ENCODE data around the gene OTULIN. TPM values are rescaled to one million over a fixed set of nuclear protein-coding genes. Genes with fewer than 3 reads are reported as not detected.

OTULIN gene
- total and polyA plus RNA-seq, 2 experiments from 2014 or later: 24.3 to 43.9 TPM

DNA sequence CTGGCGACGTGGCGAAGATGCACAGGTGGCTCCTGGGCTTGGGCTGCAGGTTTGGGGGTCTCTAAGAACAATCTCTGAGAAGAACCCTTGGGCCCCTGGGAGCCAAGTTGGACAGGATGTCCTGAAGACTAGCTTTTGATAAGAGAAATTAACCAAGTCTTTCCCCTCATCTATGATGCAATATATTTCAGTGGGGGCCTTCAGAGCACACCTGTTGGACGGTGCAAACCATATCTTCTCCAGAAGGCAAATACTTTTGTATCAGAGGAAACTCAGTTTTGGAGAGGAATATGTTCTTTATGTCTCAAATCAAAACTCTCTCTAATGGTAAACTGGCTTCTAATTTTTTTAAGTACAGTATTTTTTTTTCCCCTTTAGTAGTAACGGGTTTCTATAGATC is 28.6 kb downstream of the OTULIN start (continued):
- TF ChIP-seq, protein P1, sequence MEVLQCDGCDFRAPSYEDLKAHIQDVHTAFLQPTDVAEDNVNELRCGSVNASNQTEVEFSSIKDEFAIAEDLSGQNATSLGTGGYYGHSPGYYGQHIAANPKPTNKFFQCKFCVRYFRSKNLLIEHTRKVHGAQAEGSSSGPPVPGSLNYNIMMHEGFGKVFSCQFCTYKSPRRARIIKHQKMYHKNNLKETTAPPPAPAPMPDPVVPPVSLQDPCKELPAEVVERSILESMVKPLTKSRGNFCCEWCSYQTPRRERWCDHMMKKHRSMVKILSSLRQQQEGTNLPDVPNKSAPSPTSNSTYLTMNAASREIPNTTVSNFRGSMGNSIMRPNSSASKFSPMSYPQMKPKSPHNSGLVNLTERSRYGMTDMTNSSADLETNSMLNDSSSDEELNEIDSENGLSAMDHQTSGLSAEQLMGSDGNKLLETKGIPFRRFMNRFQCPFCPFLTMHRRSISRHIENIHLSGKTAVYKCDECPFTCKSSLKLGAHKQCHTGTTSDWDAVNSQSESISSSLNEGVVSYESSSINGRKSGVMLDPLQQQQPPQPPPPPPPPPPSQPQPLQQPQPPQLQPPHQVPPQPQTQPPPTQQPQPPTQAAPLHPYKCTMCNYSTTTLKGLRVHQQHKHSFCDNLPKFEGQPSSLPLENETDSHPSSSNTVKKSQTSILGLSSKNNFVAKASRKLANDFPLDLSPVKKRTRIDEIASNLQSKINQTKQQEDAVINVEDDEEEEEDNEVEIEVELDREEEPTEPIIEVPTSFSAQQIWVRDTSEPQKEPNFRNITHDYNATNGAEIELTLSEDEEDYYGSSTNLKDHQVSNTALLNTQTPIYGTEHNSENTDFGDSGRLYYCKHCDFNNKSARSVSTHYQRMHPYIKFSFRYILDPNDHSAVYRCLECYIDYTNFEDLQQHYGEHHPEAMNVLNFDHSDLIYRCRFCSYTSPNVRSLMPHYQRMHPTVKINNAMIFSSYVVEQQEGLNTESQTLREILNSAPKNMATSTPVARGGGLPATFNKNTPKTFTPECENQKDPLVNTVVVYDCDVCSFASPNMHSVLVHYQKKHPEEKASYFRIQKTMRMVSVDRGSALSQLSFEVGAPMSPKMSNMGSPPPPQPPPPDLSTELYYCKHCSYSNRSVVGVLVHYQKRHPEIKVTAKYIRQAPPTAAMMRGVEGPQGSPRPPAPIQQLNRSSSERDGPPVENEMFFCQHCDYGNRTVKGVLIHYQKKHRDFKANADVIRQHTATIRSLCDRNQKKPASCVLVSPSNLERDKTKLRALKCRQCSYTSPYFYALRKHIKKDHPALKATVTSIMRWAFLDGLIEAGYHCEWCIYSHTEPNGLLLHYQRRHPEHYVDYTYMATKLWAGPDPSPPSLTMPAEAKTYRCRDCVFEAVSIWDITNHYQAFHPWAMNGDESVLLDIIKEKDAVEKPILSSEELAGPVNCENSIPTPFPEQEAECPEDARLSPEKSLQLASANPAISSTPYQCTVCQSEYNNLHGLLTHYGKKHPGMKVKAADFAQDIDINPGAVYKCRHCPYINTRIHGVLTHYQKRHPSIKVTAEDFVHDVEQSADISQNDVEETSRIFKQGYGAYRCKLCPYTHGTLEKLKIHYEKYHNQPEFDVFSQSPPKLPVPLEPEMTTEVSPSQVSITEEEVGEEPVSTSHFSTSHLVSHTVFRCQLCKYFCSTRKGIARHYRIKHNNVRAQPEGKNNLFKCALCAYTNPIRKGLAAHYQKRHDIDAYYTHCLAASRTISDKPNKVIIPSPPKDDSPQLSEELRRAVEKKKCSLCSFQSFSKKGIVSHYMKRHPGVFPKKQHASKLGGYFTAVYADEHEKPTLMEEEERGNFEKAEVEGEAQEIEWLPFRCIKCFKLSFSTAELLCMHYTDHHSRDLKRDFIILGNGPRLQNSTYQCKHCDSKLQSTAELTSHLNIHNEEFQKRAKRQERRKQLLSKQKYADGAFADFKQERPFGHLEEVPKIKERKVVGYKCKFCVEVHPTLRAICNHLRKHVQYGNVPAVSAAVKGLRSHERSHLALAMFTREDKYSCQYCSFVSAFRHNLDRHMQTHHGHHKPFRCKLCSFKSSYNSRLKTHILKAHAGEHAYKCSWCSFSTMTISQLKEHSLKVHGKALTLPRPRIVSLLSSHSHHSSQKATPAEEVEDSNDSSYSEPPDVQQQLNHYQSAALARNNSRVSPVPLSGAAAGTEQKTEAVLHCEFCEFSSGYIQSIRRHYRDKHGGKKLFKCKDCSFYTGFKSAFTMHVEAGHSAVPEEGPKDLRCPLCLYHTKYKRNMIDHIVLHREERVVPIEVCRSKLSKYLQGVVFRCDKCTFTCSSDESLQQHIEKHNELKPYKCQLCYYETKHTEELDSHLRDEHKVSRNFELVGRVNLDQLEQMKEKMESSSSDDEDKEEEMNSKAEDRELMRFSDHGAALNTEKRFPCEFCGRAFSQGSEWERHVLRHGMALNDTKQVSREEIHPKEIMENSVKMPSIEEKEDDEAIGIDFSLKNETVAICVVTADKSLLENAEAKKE (CRISPR knock-in tag; IDR thresholded peaks at IDR 0.05): no peak
- TF ChIP-seq ZNF331 (CRISPR knock-in tag; IDR thresholded peaks at IDR 0.05; ENCODE audit: low read depth): no peak

DNA sequence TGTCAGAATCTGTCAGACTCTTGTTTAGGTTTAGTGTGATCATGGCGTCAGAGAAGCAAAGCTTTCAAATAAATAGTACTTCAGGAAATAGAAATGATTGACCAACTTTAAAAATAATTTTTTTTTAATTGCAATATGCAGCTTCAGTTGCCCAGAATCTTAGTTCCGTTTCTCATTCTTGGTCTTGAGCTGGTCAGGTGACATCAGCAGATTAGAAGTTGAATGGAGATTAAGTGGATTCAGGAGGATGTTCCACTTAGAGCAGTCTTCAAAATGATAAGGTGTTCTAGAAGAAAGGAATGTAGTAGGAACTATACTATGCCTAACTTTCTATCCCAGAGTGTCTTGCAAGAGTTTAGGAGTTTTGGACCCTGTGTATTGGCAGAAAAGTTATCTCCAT is 30.6 kb downstream of the OTULIN start:
- no peak overlapping the region for H3K27ac ChIP-seq (ENCODE audit: low read depth)
- DNase-seq (ENCODE audit: low spot score) (no peak), ATAC-seq (no peak)
- no peaks in the 10 kb centered on the region for H3F3A ChIP-seq (replicated peaks; ENCODE audit: low read depth)
- no peaks in the 10 kb centered on the region for H3K27me3 ChIP-seq (ENCODE audit: insufficient read depth)
- H3K4me2 ChIP-seq: no peak overlapping the region; the same call in 1 of the 2 replicates
- H4K20me1 ChIP-seq (replicated peaks; ENCODE audit: insufficient read depth): peaks cover 3% of the 10 kb centered on the region; the same call in 1 of the 2 replicates
- peaks cover 50% of the 10 kb centered on the region for H3K36me3 Mint-ChIP-seq (ENCODE audit: low read depth)
- H3K9me2 ChIP-seq (ENCODE audit: insufficient read depth): 0 out of 2 replicates have a peak, but pooled peaks cover 5% of the 10 kb centered on the region
- peak overlapping the region; percentile 91; the same call in 1 of the 2 replicates for H3K27ac Mint-ChIP-seq
- H3K79me2 ChIP-seq (replicated peaks; ENCODE audit: insufficient read depth): no peaks in the 10 kb centered on the region; the same call in 1 of the 2 replicates
- H3K4me1 ChIP-seq (ENCODE audit: insufficient read depth): peaks cover 15% of the 10 kb centered on the region
- H3K27me3 Mint-ChIP-seq (ENCODE audit: insufficient read depth, low read depth, poor library complexity): peaks cover 2% of the 10 kb centered on the region
- H2AFZ ChIP-seq: no peak overlapping the region
- peaks cover 21% of the 10 kb centered on the region; the same call in 1 of the 2 replicates for H3K36me3 ChIP-seq (ENCODE audit: insufficient read depth)
- H3K4me1 Mint-ChIP-seq: peaks cover 20% of the 10 kb centered on the region
- no peak overlapping the region for H3K4me3 Mint-ChIP-seq
- H3K4me3 ChIP-seq: no peak overlapping the region
- no peaks in the 10 kb centered on the region for H3K9me3 Mint-ChIP-seq
- no peak for TF ChIP-seq EZH2 (IDR thresholded peaks at IDR 0.05; ENCODE audit: low read depth, unreplicated experiment)
- TF ChIP-seq, protein P2, sequence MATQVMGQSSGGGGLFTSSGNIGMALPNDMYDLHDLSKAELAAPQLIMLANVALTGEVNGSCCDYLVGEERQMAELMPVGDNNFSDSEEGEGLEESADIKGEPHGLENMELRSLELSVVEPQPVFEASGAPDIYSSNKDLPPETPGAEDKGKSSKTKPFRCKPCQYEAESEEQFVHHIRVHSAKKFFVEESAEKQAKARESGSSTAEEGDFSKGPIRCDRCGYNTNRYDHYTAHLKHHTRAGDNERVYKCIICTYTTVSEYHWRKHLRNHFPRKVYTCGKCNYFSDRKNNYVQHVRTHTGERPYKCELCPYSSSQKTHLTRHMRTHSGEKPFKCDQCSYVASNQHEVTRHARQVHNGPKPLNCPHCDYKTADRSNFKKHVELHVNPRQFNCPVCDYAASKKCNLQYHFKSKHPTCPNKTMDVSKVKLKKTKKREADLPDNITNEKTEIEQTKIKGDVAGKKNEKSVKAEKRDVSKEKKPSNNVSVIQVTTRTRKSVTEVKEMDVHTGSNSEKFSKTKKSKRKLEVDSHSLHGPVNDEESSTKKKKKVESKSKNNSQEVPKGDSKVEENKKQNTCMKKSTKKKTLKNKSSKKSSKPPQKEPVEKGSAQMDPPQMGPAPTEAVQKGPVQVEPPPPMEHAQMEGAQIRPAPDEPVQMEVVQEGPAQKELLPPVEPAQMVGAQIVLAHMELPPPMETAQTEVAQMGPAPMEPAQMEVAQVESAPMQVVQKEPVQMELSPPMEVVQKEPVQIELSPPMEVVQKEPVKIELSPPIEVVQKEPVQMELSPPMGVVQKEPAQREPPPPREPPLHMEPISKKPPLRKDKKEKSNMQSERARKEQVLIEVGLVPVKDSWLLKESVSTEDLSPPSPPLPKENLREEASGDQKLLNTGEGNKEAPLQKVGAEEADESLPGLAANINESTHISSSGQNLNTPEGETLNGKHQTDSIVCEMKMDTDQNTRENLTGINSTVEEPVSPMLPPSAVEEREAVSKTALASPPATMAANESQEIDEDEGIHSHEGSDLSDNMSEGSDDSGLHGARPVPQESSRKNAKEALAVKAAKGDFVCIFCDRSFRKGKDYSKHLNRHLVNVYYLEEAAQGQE (IDR thresholded peaks at IDR 0.05; ENCODE audit: unreplicated experiment): no peak
- no peak for TF ChIP-seq CTCF (conservative IDR thresholded peaks at IDR 0.05; ENCODE audit: low read depth in 2 of 2)
- TF ChIP-seq ZNF331 (CRISPR knock-in tag; IDR thresholded peaks at IDR 0.05; ENCODE audit: low read depth): no peak

Data from GM23338 (cell line).